ENCODE data around the gene HOXD10. TPM values are rescaled to one million over a fixed set of nuclear protein-coding genes. Genes with fewer than 3 reads are reported as not detected.

Gene HOXD10
- total and polyA plus RNA-seq, 2 experiments from 2014 or later, result not detected

- peaks cover 100% of the 10 kb centered on the region for H3K27me3 ChIP-seq
- peak in 1 of 2 donors; percentile 55 for DNase-seq (ENCODE audit: low read depth in 1 of 2, low spot score in 1 of 2)
- H3K36me3 ChIP-seq, result no peaks in the 10 kb centered on the region
- no peak within 1 kb of the TSS for H3K27ac ChIP-seq
- no peaks in the 10 kb centered on the region for H3K4me1 ChIP-seq (ENCODE audit: low read depth)
- no peaks in the 10 kb centered on the region for H3K9me3 ChIP-seq (ENCODE audit: low read depth)
- peak within 1 kb of the TSS; percentile 26 for H3K4me3 ChIP-seq
- no peak for TF ChIP-seq CTCF (IDR thresholded peaks at IDR 0.05; ENCODE audit: low read depth, low read length)
Measured at GRCh38 chr2:176092270-176093144, 24.1 kb upstream of the HOXD10 start, which contains the start of gene HOXD13. HOXD13 (plus strand) TSS chr2:176092721; CDS start chr2:176092891, 170 bp downstream.

GRCh38 chr2:176093145-176093897, 23.3 kb upstream of the HOXD10 start:
- DNase-seq (ENCODE audit: low read depth in 1 of 2, low spot score in 1 of 2), result no peak
- Histone ChIP-seq H3K27me3 (peaks cover 100% of the 10 kb centered on the region), H3K4me3 (peak overlapping the region; percentile 26), H3K9me3 (ENCODE audit: low read depth) (no peaks in the 10 kb centered on the region), H3K36me3 (no peaks in the 10 kb centered on the region), H3K27ac (no peak overlapping the region), H3K4me1 (ENCODE audit: low read depth) (no peaks in the 10 kb centered on the region)
- no peak for TF ChIP-seq CTCF (IDR thresholded peaks at IDR 0.05; ENCODE audit: low read depth, low read length)

GRCh38 chr2:176093898-176094249, 22.7 kb upstream of the HOXD10 start:
- Histone ChIP-seq H3K4me3 (no peak overlapping the region), H3K36me3 (no peaks in the 10 kb centered on the region), H3K9me3 (ENCODE audit: low read depth) (no peaks in the 10 kb centered on the region), H3K27me3 (peaks cover 100% of the 10 kb centered on the region), H3K27ac (no peak overlapping the region), H3K4me1 (ENCODE audit: low read depth) (no peaks in the 10 kb centered on the region)
- TF ChIP-seq CTCF (IDR thresholded peaks at IDR 0.05; ENCODE audit: low read depth, low read length), result no peak
- DNase-seq (ENCODE audit: low read depth in 1 of 2, low spot score in 1 of 2), result no peak

- TF ChIP-seq CTCF (IDR thresholded peaks at IDR 0.05; ENCODE audit: low read depth, low read length), result no peak
- Histone ChIP-seq H3K9me3 (ENCODE audit: low read depth) (no peaks in the 10 kb centered on the region), H3K4me1 (ENCODE audit: low read depth) (no peaks in the 10 kb centered on the region), H3K36me3 (no peaks in the 10 kb centered on the region), H3K4me3 (no peak overlapping the region), H3K27ac (no peak overlapping the region), H3K27me3 (peaks cover 100% of the 10 kb centered on the region)
- no peak for DNase-seq (ENCODE audit: low read depth in 1 of 2, low spot score in 1 of 2)
Measured at GRCh38 chr2:176094349-176094748, 22.2 kb upstream of the HOXD10 start.

- peaks cover 100% of the 10 kb centered on the region for H3K27me3 ChIP-seq
- no peak overlapping the region for H3K27ac ChIP-seq
- no peak overlapping the region for H3K4me3 ChIP-seq
- no peaks in the 10 kb centered on the region for H3K9me3 ChIP-seq (ENCODE audit: low read depth)
- no peaks in the 10 kb centered on the region for H3K36me3 ChIP-seq
- no peaks in the 10 kb centered on the region for H3K4me1 ChIP-seq (ENCODE audit: low read depth)
- TF ChIP-seq CTCF (IDR thresholded peaks at IDR 0.05; ENCODE audit: low read depth, low read length), result no peak
- DNase-seq (ENCODE audit: low read depth in 1 of 2, low spot score in 1 of 2), result no peak
Measured at GRCh38 chr2:176095421-176095820, 21.2 kb upstream of the HOXD10 start.
